Panc1 (cell line): Measurements from ENCODE around the gene TBX5. TPM values are rescaled to one million over a fixed set of nuclear protein-coding genes. Genes with fewer than 3 reads are reported as not detected.

Source experiments
- ATAC-seq: fragments of 200-7000 bp; cut with Tn5 transposase; 2 replicates; pipeline ENCODE4 v1.9.1; 2020; ENCODE audit warnings: mild to moderate bottlenecking, moderate library complexity
- BruUV-seq: library from RNA; stranded (reverse); fragments of 400-500 nt; replicated peaks from 2 replicates; lab custom pipeline; 2021; lab: Mats Ljungman, UMichigan
- CTCF ChIA-PET: fragments of 300-600 bp; sonication (Branson Sonifier 250); formaldehyde crosslinking; loops from one replicate; lab custom pipeline; 2022; ENCODE audit warnings: antibody characterized with exemption; lab: Charles Lee
- POLR2A ChIA-PET: fragments of 300-600 bp; sonication (Branson Sonifier 250); formaldehyde crosslinking; loops from one replicate; lab custom pipeline; 2022; ENCODE audit warnings: antibody characterized with exemption; lab: Charles Lee
- DNase-seq: peaks from one replicate; pipeline ENCODE4 v3.0.0-alpha.2; 2010; ENCODE audit warnings: low read depth, low spot score
- H3K27ac ChIP-seq: 2 replicates; pipeline ENCODE4 v1.5.1; 2011; ENCODE audit warnings: mild to moderate bottlenecking, low read length, inconsistent platforms
- H3K27me3 ChIP-seq: fragments of 200-500 bp; sonication (Bioruptor generic); 2 replicates; pipeline ENCODE4 v1.6.0; 2014; ENCODE audit warnings: low read length, inconsistent platforms; ENCODE audit not compliant: control insufficient read depth, insufficient read depth
- H3K36me3 ChIP-seq: fragments of 200-500 bp; sonication (Bioruptor generic); 2 replicates; pipeline ENCODE4 v1.5.1; 2014; ENCODE audit warnings: inconsistent platforms, mild to moderate bottlenecking, low read length, moderate library complexity; ENCODE audit not compliant: control insufficient read depth, insufficient read depth
- H3K4me1 ChIP-seq: 2 replicates; pipeline ENCODE4 v1.5.1; 2011; ENCODE audit warnings: inconsistent platforms, mild to moderate bottlenecking, low read length, moderate library complexity; ENCODE audit not compliant: control insufficient read depth, insufficient read depth
- H3K4me3 ChIP-seq, 2 experiments: 2 replicates each; pipeline ENCODE4 v1.5.1; 2011 to 2012; ENCODE audit warnings: low read depth in 2 of 2, low read length in 2 of 2, mild to moderate bottlenecking in 2 of 2, inconsistent platforms in 1 of 2, moderate library complexity in 1 of 2
- H3K9me3 ChIP-seq: fragments of 200-500 bp; sonication (Bioruptor generic); 2 replicates; pipeline ENCODE4 v1.5.1; 2014; ENCODE audit warnings: low read depth, mild to moderate bottlenecking, inconsistent platforms, low read length, moderate library complexity; ENCODE audit not compliant: control insufficient read depth, insufficient read depth
- CTCF ChIP-seq: fragments of 450-650 bp; IDR thresholded peaks from 2 replicates; pipeline ENCODE4 v1.5.1; 2017; ENCODE audit warnings: mild to moderate bottlenecking
- POLR2AphosphoS5 ChIP-seq: IDR thresholded peaks from 2 replicates; pipeline ENCODE4 v1.6.1; 2012; ENCODE audit warnings: mild to moderate bottlenecking, low read depth, low read length, moderate library complexity
- REST ChIP-seq, 2 experiments: IDR thresholded peaks; 2 replicates each; pipeline ENCODE4 v1.6.1; 2011 to 2012; ENCODE audit warnings: low read depth in 2 of 2, control low read depth in 1 of 2, low read length in 1 of 2, mild to moderate bottlenecking in 1 of 2, moderate library complexity in 1 of 2; ENCODE audit not compliant: insufficient read depth in 1 of 2
- SIN3A ChIP-seq: IDR thresholded peaks from 2 replicates; pipeline ENCODE4 v1.6.1; 2012; ENCODE audit warnings: low read depth, mild to moderate bottlenecking, low read length, moderate library complexity, borderline replicate concordance; ENCODE audit not compliant: insufficient read depth
- TCF7L2 ChIP-seq: IDR thresholded peaks from 2 replicates; pipeline ENCODE4 v1.6.1; 2011; ENCODE audit warnings: mild to moderate bottlenecking, low read depth, low read length, inconsistent platforms
- in situ Hi-C: cut with HindIII; loops from 2 replicates; pipeline ENCODE4 v1.10.0; 2016; ENCODE audit warnings: low sequenced_read_pairs, low pct_unique_long_range_greater_than_20kb
- intact Hi-C: fragments of 100-400 bp; cut with micrococcal nuclease; formaldehyde crosslinking; loops from one replicate; pipeline ENCODE4 v1.10.0; 2022; ENCODE audit not compliant: unreplicated experiment
- total RNA-seq: library from RNA; stranded (reverse); gene quantifications from one replicate; pipeline ENCODE4 v1.2.1, GENCODE V29; 2021; ENCODE audit not compliant: unreplicated experiment

Gene TBX5
- total RNA-seq, 1 experiment from 2014 or later = not detected

GRCh38 chr12:114395755-114396152, 10.2 kb downstream of the TBX5 start:
- in situ Hi-C loops (no loop called here), intact Hi-C loops (no loop called here)
- Histone ChIP-seq H3K36me3 (no peaks in the 10 kb centered on the region), H3K9me3 (no peaks in the 10 kb centered on the region), H3K4me1 (no peaks in the 10 kb centered on the region), H3K27me3 (peaks cover 8% of the 10 kb centered on the region), H3K4me3 (no peak overlapping the region), H3K27ac (no peak overlapping the region)
- BruUV-seq = no TSS peak
- TF ChIP-seq SIN3A = no peak
- TF ChIP-seq CTCF = no peak
- TF ChIP-seq REST (IDR thresholded peaks at IDR 0.05; ENCODE audit: insufficient read depth in 1 of 2, low read depth in 2 of 2, low read length in 1 of 2) = no peak
- no peak for TF ChIP-seq POLR2AphosphoS5
- TF ChIP-seq TCF7L2 = no peak
- DNase-seq (no peak), ATAC-seq (no peak)
- CTCF ChIA-PET = no interaction called here
- POLR2A ChIA-PET = no interaction called here

GRCh38 chr12:114395233-114395632, 10.7 kb downstream of the TBX5 start:
- TF ChIP-seq CTCF (no peak), REST (IDR thresholded peaks at IDR 0.05; ENCODE audit: insufficient read depth in 1 of 2, low read depth in 2 of 2, low read length in 1 of 2) (no peak)
- DNase-seq (no peak), ATAC-seq (no peak)
- BruUV-seq = no TSS peak
- Histone ChIP-seq H3K4me3 (no peak overlapping the region), H3K4me1 (no peaks in the 10 kb centered on the region), H3K36me3 (no peaks in the 10 kb centered on the region), H3K27me3 (peaks cover 8% of the 10 kb centered on the region), H3K27ac (no peak overlapping the region), H3K9me3 (no peaks in the 10 kb centered on the region)
- intact Hi-C loops (no loop called here), in situ Hi-C loops (no loop called here)
- CTCF ChIA-PET = no interaction called here
- POLR2A ChIA-PET = no interaction called here
